ENCODE results near the gene AIFM2.

GRCh38 chr10:70131560-70131937 is 1.1 kb downstream of the AIFM2 start:
- TF ChIP-seq CTCF (IDR thresholded peaks at IDR 0.05; ENCODE audit: low read depth, low read length) (no peak), EZH2phosphoT487 (IDR thresholded peaks at IDR 0.05; ENCODE audit: low read depth) (no peak)
